ENCODE measurements around the gene GALNT11. TPM values are rescaled to one million over a fixed set of nuclear protein-coding genes. Genes with fewer than 3 reads are reported as not detected.
"Not testable (repeated sequence)": the region's sequence is repeated elsewhere in the genome, so short reads cannot be mapped to it uniquely, and the experiment has no call there.

GALNT11 gene
- total RNA-seq, 1 donor from 2014 or later = 146 TPM

- intact Hi-C loops (cut with DNase I) = no loop called here
- Histone ChIP-seq H3K9me3 (peaks cover 6 to 11% of the 10 kb centered on the region in 2 donors), H3K27me3 (no peaks in the 10 kb centered on the region), H3K4me1 (peaks cover 0 to 3% of the 10 kb centered on the region in 2 donors), H3K36me3 (no peaks in the 10 kb centered on the region), H3K4me3 (no peak overlapping the region), H3K27ac (no peak overlapping the region)
- no peak for DNase-seq (ENCODE audit: low spot score in 2 of 2)
- no peak for TF ChIP-seq CTCF (IDR thresholded peaks at IDR 0.05)
Observed at GRCh38 chr7:152051968-152052367, 26.5 kb downstream of the GALNT11 start.

GRCh38 chr7:152052771-152053170 is 27.3 kb downstream of the GALNT11 start:
- no peak for TF ChIP-seq CTCF (IDR thresholded peaks at IDR 0.05)
- Histone ChIP-seq H3K9me3 (peaks cover 3 to 6% of the 10 kb centered on the region in 2 donors), H3K4me3 (no peak overlapping the region), H3K36me3 (no peaks in the 10 kb centered on the region), H3K27ac (no peak overlapping the region), H3K4me1 (peaks cover 0 to 3% of the 10 kb centered on the region in 2 donors), H3K27me3 (no peaks in the 10 kb centered on the region)
- intact Hi-C loops (cut with DNase I) = no loop called here
- no peak for DNase-seq (ENCODE audit: low spot score in 2 of 2)

GRCh38 chr7:152054367-152055230 is 29.1 kb downstream of the GALNT11 start:
- no peak overlapping the region for H3K27ac ChIP-seq
- H3K27me3 ChIP-seq = no peaks in the 10 kb centered on the region
- peaks cover 0 to 3% of the 10 kb centered on the region in 2 donors for H3K4me1 ChIP-seq
- H3K9me3 ChIP-seq = no peaks in the 10 kb centered on the region
- intact Hi-C loops (cut with DNase I) = no loop called here
- no peak for DNase-seq (ENCODE audit: low spot score in 2 of 2)
- H3K36me3 ChIP-seq = no peaks in the 10 kb centered on the region
- TF ChIP-seq CTCF (IDR thresholded peaks at IDR 0.05) = no peak
- H3K4me3 ChIP-seq = no peak overlapping the region

- intact Hi-C loops (cut with DNase I) = no loop called here
- no peak for DNase-seq (ENCODE audit: low spot score in 2 of 2)
- TF ChIP-seq CTCF (IDR thresholded peaks at IDR 0.05) = no peak
Observed at GRCh38 chr7:152056621-152057274, 31.3 kb downstream of the GALNT11 start.

GRCh38 chr7:152059311-152059710 is 33.8 kb downstream of the GALNT11 start:
- intact Hi-C loops (cut with DNase I) = loop anchor here (2.0 kb wide), 1 partner anchor 35 kb away; the partner anchor contains the start of gene GALNT11
- TF ChIP-seq CTCF (IDR thresholded peaks at IDR 0.05) = no peak
- Histone ChIP-seq H3K27me3 (no peaks in the 10 kb centered on the region), H3K4me3 (no peak overlapping the region), H3K4me1 (no peaks in the 10 kb centered on the region), H3K27ac (no peak overlapping the region), H3K9me3 (no peaks in the 10 kb centered on the region), H3K36me3 (no peaks in the 10 kb centered on the region)
- DNase-seq (ENCODE audit: low spot score in 2 of 2) = no peak

More at GRCh38 chr7:152056621-152057274, 31.3 kb downstream of the GALNT11 start:
- Histone ChIP-seq H3K36me3 (no peaks in the 10 kb centered on the region), H3K27ac (no peak overlapping the region), H3K9me3 (no peaks in the 10 kb centered on the region), H3K4me3 (no peak overlapping the region), H3K27me3 (no peaks in the 10 kb centered on the region), H3K4me1 (no peaks in the 10 kb centered on the region)

- H3K27ac ChIP-seq; H3K9me3 ChIP-seq; H3K27me3 ChIP-seq; intact Hi-C loops (cut with DNase I); H3K36me3 ChIP-seq; DNase-seq (ENCODE audit: low spot score in 2 of 2); H3K4me3 ChIP-seq; H3K4me1 ChIP-seq: not testable (repeated sequence)
Observed at GRCh38 chr7:152061086-152061485, 35.6 kb downstream of the GALNT11 start.

GRCh38 chr7:152063192-152063591 is 37.7 kb downstream of the GALNT11 start:
- H3K9me3 ChIP-seq; H3K4me1 ChIP-seq; DNase-seq (ENCODE audit: low spot score in 2 of 2); H3K36me3 ChIP-seq; H3K27ac ChIP-seq; H3K4me3 ChIP-seq; intact Hi-C loops (cut with DNase I); H3K27me3 ChIP-seq: not testable (repeated sequence)

GRCh38 chr7:152063821-152064220 is 38.3 kb downstream of the GALNT11 start:
- H3K27me3 ChIP-seq; H3K4me3 ChIP-seq; intact Hi-C loops (cut with DNase I); H3K27ac ChIP-seq; DNase-seq (ENCODE audit: low spot score in 2 of 2); H3K36me3 ChIP-seq; H3K4me1 ChIP-seq; H3K9me3 ChIP-seq: not testable (repeated sequence)

Measured in ascending aorta (tissue), 2 donors.